GM12872 (cell line): ENCODE measurements around the gene TEKT2.

Experiments
- CTCF ChIP-seq: IDR thresholded peaks from 3 replicates; pipeline ENCODE4 v1.5.1; 2011; ENCODE audit warnings: low read depth, mild to moderate bottlenecking, low read length, moderate library complexity; ENCODE audit not compliant: insufficient read depth

The TEKT2 gene

DNA sequence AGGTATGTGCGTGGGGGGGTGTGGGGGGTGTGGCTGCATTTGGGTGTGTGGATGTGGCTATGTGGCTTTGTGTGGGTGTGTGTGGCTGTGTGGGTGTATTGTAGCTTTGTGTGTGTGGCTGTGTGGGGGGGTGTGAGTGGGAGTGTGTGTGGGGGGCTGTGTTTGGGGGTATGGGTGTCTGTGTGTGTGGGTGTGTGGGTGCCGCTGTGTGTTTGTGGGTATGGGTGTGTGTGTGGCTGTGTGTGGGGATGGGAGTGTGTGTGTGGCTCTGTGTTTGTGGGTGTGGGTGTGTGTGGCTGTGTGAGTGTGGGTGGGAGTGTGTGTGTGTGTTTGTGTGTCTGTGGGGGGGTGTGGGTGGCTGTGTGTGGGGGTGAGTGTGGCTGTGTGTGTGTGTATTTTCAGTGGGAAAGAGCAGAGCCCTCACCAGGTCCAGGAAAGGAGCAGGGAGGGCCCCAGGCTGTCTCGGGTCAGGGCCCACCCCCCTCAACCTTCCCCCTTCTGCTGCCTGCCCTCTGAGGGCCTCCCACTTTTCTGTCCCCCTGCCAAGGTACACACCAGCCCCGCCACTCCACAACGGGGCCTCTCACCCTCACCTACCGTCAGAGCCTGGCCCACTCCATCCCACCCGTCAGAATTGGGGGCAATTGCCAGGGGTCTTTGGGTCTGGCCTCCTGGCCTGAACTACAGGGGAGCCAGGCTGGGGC, 43.1 kb downstream of the TEKT2 start:
- TF ChIP-seq CTCF, result no peak

GRCh38 chr1:36128126-36128904, 44.4 kb downstream of the TEKT2 start:
- no peak for TF ChIP-seq CTCF

GRCh38 chr1:36128905-36129206, 45.0 kb downstream of the TEKT2 start:
- TF ChIP-seq CTCF, result no peak

- TF ChIP-seq CTCF, result no peak
Measured at GRCh38 chr1:36132029-36132428, 48.1 kb downstream of the TEKT2 start.

DNA sequence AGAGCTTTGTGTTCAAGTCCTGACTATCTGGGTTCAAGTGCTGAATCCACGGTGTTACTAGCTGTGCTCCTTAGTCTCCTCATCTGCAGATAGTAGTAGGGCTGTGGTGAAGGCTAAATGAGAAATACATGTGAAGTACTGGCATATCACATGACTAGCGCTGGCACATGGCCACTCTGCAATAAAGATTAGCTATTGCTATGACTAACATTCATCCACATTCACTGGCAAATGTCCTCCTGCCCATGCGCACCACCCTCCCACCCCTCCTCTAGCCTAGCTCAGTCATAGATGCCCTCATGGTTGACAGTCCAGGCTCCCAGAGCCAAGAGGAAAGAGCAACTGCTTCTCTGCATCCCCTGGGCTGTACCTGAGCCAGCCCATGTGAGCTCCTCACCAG, 49.6 kb downstream of the TEKT2 start:
- TF ChIP-seq CTCF, result no peak

GRCh38 chr1:36134031-36134430, 50.1 kb downstream of the TEKT2 start:
- no peak for TF ChIP-seq CTCF

DNA sequence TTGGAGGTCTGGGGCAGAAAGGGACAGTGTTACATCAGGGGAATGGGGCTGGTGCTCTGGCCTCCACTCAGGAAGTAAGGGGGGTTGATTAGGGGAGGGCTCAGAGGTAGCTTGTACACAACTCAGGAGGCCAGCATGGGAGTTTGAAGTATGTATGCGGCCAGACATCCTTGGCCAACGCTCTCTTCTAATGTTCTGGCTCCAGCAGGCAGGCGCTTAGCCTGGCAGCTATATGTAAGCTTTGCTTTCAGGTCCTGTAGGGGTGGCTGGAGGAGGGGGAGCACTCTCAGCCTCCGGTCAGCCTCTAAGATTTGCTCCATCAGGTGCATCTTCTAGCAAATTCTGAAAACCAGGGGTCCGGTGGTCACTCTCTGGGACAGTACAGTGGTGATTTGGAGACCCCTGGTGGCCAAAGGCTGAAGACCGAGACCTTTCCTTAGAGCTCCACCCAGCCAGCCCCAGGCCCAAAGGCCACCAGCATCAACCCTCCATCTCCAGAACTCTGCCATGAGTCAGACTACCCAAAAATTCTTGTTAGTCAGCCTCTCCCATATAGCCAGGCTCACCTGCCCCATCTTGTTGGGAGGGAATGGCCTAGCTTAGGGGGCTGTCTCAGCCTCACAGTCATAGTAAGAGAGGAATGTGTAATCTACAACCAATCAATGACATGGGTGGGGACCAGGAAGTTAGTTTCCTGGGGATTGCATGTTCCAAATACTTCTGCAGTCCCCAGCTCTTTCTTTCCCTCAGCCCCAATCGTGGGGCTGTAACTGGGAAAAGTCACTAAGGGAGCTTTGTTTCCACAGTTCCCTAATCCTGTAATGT, 50.8 kb downstream of the TEKT2 start:
- peak; percentile 83 for TF ChIP-seq CTCF
